Measurements from ENCODE around the gene SH2D5. TPM values are rescaled to one million over a fixed set of nuclear protein-coding genes. Genes with fewer than 3 reads are reported as not detected.

SH2D5 gene
- total and polyA plus RNA-seq, 9 donors = 0.15 to 1.8 (median 0.65) TPM; not detected in 1

- H3K36me3 ChIP-seq = no peaks in the 10 kb centered on the region
- H3K9me3 ChIP-seq = no peaks in the 10 kb centered on the region
- no peaks in the 10 kb centered on the region for H3K27me3 ChIP-seq
- H3K4me1 ChIP-seq (ENCODE audit: insufficient read depth) = no peaks in the 10 kb centered on the region
- DNase-seq = peak; percentile 4 to 29 (median 14)
- no peak overlapping the region for H3K4me3 ChIP-seq
- WGBS, 3 donors = 87 to 93% (median 90%) methylated on average over 11 to 17 of the region's 17 CpGs
- TF ChIP-seq, protein P1, sequence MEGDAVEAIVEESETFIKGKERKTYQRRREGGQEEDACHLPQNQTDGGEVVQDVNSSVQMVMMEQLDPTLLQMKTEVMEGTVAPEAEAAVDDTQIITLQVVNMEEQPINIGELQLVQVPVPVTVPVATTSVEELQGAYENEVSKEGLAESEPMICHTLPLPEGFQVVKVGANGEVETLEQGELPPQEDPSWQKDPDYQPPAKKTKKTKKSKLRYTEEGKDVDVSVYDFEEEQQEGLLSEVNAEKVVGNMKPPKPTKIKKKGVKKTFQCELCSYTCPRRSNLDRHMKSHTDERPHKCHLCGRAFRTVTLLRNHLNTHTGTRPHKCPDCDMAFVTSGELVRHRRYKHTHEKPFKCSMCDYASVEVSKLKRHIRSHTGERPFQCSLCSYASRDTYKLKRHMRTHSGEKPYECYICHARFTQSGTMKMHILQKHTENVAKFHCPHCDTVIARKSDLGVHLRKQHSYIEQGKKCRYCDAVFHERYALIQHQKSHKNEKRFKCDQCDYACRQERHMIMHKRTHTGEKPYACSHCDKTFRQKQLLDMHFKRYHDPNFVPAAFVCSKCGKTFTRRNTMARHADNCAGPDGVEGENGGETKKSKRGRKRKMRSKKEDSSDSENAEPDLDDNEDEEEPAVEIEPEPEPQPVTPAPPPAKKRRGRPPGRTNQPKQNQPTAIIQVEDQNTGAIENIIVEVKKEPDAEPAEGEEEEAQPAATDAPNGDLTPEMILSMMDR (IDR thresholded peaks at IDR 0.05) = no peak
- TF ChIP-seq POLR2A (IDR thresholded peaks at IDR 0.05) = no peak
- no peak for TF ChIP-seq EP300 (IDR thresholded peaks at IDR 0.05)
- intact Hi-C loops (cut with DNase I) = no loop called here
- H3K27ac ChIP-seq = no peak overlapping the region
Measured at GRCh38 chr1:20724364-20725188, 7.9 kb downstream of the SH2D5 start.

DNA sequence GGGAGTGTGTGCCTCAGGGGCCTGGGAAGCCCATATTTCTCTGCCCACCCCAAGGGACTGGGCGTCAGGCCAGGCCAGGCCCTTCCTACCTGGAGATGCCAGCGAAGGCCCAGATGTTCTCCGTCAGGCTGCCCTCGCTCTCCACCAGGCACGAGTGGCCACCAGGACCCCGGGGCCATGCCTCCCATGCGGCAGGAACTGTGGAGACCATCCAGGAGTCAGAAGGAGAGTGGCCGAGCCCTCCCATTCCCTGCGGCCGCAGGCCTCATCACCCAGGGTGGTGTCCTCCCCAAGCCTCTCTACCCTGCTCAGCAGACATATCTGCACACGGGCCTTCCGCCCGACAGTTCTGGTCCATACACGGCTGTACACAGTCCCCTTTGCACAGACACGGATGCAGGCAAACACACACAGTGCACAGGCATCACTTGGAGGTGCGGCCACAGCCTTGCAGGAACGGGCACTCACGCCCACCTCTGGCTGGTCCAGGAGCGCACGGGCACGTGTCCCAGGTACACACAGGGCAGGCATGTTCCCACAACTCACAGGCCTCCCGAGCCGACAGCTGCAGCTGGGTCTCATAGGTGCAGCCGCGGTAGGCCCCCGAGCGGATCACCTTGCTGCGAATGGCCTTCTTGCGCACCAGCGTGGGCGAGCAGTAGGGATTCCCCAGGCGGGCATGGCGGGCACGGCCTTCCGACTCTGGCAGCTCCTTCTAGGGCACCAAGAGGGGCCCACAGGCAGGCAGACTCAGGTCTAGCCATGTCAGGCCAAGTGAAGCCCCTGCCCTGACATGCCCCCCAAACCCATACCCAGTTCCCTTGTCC, 8.8 kb downstream of the SH2D5 start:
- DNase-seq = peak; percentile 8 to 34 (median 16)
- no peaks in the 10 kb centered on the region for H3K4me1 ChIP-seq (ENCODE audit: insufficient read depth)
- no peak overlapping the region for H3K4me3 ChIP-seq
- no peaks in the 10 kb centered on the region for H3K27me3 ChIP-seq
- WGBS, 3 donors = 88 to 90% (median 89%) methylated on average over 27 to 35 of the region's 35 CpGs
- TF ChIP-seq POLR2A (IDR thresholded peaks at IDR 0.05) = no peak
- TF ChIP-seq, protein P1 (IDR thresholded peaks at IDR 0.05) = no peak
- no peak for TF ChIP-seq EP300 (IDR thresholded peaks at IDR 0.05)
- no peak overlapping the region for H3K27ac ChIP-seq
- H3K9me3 ChIP-seq = no peaks in the 10 kb centered on the region
- intact Hi-C loops (cut with DNase I) = no loop called here
- H3K36me3 ChIP-seq = no peaks in the 10 kb centered on the region

GRCh38 chr1:20723159-20723536, 9.4 kb downstream of the SH2D5 start:
- TF ChIP-seq, protein P1 (IDR thresholded peaks at IDR 0.05) = no peak
- TF ChIP-seq EP300 (IDR thresholded peaks at IDR 0.05) (no peak), POLR2A (IDR thresholded peaks at IDR 0.05) (no peak)
- WGBS, 3 donors = 92 to 94% (median 93%) methylated on average over 4 of the region's 4 CpGs
- Histone ChIP-seq H3K36me3 (no peaks in the 10 kb centered on the region), H3K4me3 (no peak overlapping the region), H3K4me1 (ENCODE audit: insufficient read depth) (no peaks in the 10 kb centered on the region), H3K9me3 (no peaks in the 10 kb centered on the region), H3K27ac (no peak overlapping the region), H3K27me3 (no peaks in the 10 kb centered on the region)
- intact Hi-C loops (cut with DNase I) = no loop called here
- DNase-seq = no peak

DNA sequence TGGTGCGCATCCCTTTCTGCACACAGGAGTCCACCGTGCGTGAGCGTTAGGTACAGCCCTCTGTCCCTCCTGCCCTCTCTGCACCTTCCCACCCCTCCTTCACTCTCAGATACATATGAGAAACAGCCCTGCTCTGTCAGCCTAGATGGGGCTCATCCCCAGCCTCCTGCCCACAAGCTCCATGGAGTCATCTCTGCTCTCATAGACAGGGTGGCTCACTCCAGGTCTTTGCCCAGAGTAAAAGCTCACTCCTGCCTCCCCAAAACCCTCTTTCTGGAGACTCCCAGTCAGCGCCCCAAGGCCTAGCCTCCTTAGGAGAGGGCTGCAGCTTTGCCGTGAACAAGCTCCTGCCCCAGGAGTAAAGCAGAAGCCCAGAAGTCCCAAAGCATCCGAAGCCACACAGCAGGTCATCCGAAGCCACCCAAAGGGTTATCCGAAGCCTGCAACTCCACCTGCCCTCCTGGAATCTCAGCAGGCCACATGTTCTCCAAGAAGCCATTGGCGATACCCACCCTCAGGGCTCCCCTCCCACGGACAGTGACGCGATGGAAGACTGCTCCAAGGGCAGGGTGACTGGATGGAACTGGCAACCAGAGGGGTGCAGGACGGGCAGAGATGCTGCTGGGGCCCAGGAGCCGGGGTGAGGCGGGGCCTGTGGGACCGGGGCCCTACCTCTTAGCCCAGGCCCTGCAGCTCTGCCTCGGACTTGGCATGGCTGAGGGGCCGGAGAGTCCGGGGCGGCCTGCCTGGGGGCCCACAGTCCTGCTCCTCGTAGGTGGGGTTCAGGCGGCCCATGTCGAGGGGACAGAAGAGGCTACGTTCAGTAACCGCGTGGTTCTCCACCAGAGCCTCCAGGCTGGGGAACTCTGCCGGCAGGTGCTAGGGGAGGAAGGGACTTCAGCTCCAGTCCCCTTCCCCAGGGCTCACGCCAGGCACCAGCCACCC, 11.1 kb downstream of the SH2D5 start:
- Histone ChIP-seq H3K27ac (no peak overlapping the region), H3K27me3 (no peaks in the 10 kb centered on the region), H3K9me3 (no peaks in the 10 kb centered on the region), H3K4me1 (ENCODE audit: insufficient read depth) (no peaks in the 10 kb centered on the region), H3K36me3 (no peaks in the 10 kb centered on the region), H3K4me3 (no peak overlapping the region)
- DNase-seq = peak in 4 of 5 donors; percentile 13 to 31 (median 15)
- 88 to 93% (median 89%) methylated on average over 29 of the region's 29 CpGs for WGBS, 3 donors
- TF ChIP-seq POLR2A (IDR thresholded peaks at IDR 0.05) (no peak), EP300 (IDR thresholded peaks at IDR 0.05) (no peak)
- TF ChIP-seq, protein P1 (IDR thresholded peaks at IDR 0.05) = no peak
- intact Hi-C loops (cut with DNase I) = no loop called here

All from ovary (tissue), 9 donors.